ENCODE measurements around the gene TENM4.
A peak's percentile ranks its signal among the peaks of the same experiment; 100 is the strongest.

TENM4 gene

DNA sequence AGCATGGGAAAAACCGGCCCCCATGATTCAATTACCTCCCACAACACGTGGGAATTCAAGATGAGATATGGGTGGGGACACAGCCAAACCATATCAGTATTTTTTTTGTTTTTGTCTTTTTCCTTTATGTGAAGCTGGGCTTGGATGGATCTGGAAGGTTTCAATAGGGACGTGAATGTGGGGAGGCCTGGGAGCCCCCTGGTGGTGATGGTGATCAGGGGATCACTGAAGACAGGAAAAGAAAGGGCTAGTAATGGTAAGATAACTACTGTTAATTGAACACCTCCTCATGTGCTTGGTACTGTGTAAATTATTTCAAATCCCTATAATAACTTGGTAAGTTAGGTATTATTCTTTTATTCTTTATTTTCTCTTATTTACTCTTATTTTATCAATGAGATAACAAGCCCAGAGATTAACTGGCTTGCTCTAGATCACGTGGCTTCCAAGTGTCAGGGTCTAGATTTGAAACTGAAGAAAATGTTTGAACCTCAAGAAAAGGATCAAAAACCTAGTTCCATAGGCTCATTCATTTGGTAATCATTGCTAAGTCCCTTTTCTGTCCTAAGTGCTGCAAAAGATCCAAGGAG lies 364.2 kb downstream of the TENM4 start:
- DNase-seq, result no peak

DNA sequence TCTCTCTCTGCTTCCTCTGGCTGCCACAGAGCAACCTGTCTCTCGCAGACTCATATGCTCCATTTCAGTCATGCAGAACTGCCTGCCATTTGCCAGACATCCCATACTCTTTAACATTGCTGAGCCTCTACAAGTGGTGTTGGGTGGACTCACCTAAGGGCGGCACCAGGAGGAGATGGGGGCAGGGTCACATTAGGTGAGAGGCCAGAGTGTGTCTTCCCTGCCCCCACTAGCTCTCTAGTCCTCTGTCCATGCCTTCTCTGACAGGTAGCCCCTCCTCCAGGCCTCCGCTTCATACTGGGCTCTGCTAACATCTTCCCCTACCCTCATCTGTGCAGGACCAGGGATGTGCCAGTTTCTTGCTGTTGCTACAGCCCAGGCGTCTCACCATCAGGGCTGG lies 366.3 kb downstream of the TENM4 start:
- no peak for DNase-seq

DNA sequence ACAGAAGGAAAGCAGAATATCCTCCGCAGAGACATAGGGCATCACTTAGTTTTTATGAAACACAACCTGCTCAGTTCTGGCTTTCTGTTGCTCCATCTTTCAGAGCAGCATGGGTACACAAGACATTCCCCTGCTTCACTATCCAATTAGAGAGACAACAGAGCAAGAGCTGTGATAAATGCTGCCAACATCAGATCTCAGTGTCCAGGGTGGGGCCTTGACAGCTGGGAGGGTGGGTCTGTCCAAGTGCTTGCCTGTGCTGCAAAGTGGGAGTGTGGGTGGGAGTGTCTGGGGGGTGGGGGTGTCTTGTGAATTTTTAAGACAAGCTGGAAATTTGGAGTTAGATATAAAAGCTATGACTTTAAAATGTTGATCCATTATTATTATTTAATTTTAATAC lies 369.6 kb downstream of the TENM4 start:
- no peak for DNase-seq

DNA sequence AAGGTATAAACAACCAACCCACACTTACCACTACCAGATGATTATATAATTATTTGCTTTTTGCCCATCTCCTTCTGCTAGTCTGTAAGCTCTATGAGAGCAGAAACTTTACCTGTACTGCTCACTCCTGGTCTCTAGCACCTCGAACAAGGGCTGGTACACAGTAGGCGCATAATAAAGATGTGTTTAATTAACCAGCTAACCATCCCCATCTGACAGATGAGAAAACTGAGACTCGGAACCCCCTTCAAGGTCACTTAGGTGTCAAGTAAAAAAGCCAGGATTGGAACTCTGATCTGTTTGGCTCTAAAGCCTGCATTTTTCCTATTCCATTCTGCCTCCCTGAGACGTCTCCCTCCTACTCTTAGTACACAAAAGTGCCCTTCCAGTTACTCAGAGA lies 370.3 kb downstream of the TENM4 start:
- no peak for DNase-seq

DNA sequence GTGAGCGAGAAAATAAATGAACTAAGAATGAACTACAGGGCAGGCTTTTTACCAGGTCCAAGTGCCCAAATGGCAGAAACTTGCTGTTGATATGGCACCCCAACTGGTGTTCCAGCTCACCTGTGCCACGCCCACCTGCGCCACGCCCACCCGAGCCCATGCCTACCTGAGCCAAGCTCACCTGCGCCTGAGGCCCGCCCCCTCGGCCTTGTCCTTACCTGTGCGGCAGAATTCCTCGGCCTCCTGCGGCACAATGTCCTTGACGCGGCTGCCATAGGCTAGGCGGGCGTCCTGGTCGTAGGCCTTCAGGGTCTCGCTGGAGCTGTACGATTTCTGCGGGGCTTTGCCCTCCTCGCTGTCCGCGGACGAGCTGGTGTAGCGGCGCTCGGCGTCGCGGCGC lies 371.3 kb downstream of the TENM4 start:
- no peak for DNase-seq

DNA sequence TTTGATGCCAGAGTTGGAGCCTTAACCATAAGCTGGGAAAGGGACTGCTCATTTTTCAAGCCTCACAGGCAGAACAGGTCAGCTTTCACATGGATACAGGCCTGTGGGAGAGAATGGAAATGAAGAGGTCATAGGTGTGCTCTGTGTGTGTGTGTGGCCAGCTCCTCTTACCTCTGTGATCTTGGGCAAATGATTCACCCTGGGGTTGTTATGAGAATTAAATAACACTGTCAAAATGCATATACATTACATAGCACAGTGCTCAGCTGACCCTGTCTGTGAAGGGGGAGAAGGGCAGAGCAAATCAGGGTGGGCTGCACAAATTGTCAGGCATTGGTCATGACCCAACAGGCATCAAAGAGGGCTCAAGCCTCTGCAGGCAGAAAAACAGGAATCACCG lies 372.5 kb downstream of the TENM4 start:
- no peak for DNase-seq

DNA sequence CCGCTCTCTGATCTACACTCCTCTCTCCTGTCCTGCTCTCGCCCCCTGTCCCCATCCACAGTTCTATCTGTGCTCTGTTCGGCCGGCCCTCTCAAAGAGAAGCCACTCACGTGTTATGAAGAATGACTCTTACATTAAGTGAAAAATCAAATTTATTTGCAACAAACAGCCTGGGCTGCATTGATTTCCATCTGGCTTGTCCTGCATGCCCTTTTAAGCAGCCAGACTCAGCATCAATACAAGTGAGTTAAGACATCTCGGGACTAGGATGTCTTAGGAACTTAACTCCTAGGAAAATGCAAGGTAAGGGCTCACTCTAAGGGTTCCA lies 373.5 kb downstream of the TENM4 start:
- DNase-seq, result no peak

DNA sequence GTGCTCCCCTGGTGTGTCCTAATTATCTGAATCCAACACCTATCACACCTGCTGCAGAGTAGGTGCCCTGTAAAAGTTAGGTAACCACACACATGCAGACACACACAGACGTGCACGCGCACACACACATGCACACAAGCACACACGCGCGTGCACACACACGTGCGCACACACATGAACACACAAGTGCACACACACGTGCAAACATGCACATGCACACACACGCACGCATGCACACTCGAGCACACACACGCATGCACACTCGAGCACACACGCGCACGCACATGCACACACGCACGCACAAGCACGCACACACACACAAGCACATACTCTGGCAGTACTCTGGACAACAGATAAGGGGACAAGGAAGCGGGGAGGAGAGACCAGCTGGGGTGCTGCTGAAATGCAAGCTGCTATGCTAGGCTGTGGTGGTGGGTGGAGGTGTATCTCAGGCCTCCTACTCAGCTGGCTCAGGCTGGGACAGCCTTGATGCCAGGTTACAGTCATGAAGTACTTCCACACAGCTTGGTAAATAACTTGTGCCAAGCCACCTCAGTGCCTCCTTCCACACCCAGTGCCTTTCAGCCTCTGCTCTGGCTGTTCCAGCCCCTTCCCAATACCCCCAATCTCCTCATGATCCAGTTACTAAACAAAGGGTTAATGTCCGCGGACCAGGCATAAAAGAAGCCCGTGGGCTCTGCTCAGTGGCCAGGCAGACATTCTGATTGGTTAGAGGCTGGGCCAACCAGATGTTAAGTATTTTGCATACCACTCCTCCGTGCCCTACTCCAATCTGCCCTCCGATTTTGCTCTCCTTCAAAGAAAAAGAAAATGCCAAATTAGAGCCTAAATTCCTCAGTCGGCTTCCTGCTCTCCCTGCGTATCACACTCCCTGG lies 374.1 kb downstream of the TENM4 start:
- no peak for DNase-seq

DNA sequence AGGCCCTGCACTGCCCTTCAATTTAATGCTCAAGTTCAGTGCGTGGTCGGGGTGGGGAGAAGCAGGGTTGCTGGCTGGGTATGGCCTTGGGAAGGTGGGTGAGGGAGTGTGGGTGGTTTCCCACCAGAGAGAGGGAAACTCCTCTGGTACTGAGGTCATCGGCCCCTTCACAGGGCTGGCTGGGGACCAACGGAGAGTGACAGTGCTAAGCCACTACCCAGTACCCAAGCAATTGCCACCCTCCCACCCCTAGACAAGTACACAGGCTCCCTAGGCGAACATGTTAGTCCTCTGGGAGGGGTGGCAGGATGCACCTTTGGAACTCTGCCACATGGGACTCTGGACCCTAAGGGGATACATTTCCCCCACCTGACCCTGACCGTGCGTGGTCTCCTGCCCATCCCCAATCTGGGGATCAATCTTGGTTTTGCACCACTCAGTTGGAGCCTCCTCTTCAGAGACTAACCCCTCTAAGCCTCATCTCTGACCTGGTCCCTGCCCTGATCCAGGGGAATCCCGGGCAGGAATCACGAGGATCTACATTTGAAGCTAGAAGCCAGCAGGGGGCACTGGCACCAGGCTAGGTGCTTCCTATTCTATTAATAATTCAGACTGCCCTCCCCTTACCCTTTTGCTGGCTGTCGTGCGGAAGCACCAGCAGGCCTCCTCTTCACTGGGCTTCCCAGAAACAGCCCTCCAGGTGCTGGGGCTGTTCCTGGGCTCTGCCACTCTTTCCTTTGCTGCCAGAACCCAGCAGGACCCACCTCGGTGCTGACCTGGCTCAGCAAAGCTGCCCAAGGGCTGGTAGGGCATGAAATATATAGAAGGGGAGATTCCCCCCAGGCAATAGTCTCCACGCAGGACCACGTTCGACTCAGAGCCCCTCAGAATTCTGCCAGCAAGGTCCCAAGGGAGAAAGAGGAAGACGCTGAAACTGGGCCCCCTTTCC lies 377.7 kb downstream of the TENM4 start:
- DNase-seq, result no peak

DNA sequence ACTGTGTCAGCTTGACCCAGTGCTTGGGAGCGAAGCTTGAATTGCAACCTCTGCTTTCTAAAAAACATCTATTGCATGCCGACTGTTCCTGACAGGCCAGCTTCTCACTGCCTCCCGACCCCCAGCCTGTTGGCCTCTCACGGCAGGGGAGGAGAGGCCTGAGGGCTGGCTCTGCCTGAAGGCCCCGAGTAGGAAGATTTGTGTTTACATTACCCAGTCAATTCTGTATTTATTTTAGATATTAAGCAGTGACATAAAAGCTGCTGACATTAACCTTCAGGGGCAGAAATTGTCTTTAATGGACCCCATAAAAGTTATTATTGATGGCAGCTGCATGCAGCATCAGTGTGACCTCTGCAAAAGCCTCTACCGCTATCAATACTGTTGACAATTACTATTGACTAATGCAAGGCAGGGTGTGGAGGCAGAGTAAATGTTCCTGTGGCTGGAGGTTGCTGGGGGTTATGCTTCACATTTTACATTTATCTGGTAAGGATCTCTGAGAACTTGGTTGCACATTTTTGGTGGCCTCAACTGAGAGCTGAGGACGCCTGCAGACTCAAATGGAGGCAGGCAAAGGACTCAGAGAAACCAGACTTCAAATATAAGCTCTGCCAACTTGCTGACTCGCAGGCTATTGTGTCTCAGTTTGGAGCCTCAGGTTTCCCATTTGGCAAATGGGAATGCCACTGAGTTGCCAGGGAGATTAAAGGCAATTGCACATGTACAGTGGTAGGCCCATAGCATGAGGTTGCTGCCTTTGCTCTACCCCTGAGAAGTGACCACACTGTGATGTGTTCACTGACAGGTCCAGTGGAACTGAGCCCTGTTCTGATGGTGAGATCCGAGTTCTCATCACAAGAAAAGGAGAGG lies 380.5 kb downstream of the TENM4 start:
- DNase-seq, result peak; percentile 49

DNA sequence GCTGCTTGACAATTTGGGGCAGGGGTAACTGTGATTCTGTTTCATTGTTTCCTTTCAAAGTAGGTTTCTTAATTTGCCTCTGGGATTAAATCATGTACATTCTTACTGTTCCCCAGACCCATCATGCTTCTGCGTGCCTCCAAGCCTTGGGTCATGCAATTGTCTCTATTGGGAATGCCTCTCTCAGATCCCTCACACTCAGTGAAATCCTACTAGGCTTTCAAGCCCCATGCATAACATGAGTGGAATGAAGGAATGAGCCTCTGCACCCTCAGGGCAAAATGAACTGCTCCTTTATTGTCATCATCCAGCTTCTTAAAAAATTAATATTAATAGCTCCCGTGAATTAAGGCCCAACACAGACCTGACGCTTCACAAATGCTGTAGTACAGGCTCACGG lies 381.7 kb downstream of the TENM4 start:
- no peak for DNase-seq

DNA sequence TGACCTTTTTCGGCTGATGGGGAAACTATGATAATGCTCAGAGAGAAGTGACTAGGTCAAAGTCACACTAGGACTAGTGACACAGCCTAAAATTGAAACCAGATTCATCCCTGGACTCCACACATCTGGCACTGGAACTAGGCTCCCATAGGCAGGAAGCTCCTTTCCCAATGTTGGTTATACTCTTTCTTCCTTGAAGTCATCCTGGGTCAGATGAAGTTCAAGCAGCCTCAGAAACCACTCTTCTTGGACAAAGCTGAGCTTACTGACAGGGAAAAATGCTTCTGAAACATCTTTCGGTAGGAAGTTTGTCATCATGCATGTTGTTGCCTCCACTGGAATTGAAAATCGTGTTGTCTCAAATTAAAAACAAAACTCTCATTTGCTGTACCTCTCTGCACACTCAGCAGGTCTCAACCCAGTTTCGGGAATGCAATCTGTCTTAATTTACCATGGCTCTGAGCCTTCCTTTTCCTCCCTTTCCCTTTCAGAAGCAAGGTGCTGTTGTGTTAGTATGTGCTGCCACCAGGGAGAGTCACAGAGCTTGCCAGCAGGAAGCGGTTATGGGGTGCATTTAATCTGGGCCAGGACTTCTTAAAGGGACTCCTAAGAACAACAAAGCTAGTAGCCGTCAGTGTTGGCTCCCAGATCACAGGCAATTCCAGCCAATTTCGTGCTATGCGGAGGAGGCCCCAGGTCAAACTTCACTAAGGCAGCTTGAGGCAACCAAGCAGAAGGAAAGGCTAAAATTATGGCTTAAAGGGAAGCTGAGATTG lies 384.8 kb downstream of the TENM4 start:
- no peak for DNase-seq

DNA sequence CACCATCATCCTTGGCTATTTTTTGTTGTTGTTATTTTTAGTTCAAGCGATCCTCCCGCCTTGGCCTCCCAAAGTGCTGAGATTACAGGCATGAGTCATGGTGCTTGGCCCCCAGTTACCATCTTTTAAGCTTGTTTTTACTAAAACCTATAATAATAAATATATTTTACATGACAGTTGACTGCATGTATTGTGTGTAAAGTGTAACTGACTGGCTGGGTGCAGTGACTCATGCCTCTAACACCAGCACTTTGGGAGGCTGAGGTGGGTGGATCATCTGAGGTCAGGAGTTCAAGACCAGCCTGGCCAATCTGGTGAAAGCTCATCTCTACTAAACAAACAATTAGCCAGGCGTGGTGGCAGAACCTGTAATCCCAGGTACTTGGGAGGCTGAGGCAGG lies 386.2 kb downstream of the TENM4 start:
- DNase-seq, result no peak

DNA sequence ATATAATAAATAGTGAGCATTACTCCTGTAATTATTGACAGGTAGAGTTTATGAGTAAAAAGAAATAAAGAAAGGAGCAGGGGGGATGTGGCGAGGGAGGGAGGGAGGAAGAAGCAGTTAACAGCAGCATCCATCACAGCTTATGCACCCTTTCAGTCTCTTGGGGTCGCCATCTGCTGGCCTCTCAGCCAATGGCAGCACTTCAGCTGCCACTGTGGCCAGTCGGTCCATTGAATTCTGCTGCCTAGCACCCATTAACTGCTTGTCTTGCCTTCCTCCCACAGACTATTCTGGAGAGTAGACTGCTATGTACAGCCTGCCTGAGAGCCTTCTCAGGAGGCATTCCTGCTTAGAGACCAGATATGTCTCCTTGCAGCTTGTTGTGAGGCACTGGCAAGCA lies 388.3 kb downstream of the TENM4 start:
- no peak for DNase-seq

DNA sequence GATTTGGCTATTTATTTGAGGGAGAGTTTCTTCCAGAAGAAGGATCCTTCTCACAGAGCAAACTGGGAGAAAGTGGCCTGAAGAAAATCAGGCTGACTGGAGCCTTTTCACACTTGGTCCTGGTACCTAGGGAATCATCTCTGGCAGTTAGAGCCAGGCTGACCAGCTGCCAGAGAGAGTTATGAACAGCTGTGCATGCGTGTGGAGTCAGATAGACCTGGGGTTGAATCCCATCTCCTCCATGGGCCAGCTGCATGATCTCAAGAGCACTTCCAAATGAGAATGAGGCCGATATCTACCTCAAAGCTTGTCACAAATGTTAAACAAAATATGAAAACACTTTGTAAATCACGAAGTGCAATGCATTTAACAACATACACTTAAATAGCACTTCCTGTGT lies 390.0 kb downstream of the TENM4 start:
- no peak for DNase-seq

DNA sequence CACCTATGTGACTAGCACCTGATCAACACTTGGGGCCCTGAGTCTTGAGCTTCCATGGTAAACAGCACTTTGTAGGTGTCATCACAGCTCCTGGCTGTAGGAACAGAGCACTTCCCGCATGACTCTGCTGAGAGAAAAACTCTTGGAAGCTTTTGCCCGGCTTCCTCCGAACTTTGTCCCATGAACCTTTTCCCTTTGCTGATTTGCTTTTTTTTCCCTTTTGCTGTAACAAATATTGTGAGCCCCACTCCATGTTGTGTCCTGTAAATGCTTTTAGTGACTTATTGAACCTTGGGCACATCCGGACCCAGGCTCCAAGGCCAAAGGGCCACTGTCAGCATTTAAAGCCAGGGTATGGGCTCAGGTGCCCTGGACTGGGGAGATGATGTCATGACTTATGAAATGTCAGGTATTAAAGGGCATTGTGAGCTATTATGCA lies 391.1 kb downstream of the TENM4 start:
- DNase-seq, result no peak

DNA sequence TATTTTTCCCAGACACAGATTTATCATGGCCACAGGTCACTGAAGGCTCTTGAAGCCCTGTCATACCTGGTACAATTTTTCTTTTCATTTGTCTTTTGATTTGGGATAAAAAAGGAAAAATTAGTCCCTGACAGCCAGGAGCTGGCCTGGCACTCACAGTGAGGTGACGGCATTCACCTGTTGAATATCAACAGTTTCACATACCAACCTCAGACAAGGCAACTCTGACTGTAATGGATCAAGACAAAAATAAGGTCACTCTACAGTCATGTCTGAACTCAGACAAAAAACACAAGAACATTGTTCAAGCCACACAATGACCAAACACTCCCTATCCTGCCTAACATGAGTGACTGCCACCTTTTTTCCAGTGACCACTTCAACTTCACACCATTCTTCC lies 392.9 kb downstream of the TENM4 start:
- no peak for DNase-seq

DNA sequence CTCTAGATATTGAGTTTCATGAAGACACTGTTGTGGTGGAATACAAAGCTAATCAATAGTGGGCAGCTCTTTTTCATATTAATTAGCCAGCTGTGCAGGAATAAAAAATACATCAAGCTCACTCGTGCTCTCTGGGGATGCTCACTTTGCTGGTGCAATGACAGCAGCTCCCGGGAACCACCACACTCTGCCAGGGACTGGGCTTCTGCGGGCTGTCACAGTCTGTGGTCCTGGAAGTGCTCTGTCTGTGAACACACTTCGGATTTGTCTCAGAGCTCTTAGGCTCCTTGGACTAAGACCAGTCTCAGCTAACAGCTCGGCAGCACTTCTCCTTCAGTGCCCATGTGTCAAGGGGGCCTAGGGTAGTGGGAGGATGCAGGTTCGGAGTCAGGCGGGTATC lies 393.5 kb downstream of the TENM4 start:
- no peak for DNase-seq

DNA sequence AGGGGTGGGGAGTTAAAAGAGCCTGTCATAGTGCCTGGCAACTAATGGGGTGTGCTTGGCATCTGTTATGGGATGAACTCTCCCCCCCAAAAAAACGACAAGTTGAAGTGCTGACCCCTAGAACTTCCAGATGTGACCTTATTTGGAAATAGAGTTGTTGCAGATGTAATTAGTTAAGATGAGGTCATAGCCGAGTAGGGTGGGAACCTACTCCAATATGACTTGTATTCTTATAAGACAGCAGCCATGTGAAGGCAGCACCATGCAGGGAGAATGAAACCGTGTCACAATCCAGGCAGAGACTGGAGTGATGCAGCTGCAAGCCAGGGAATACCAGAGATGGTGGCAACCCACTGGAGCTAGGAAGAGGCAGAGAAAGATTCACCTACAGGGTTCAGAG lies 394.5 kb downstream of the TENM4 start:
- DNase-seq, result no peak

DNA sequence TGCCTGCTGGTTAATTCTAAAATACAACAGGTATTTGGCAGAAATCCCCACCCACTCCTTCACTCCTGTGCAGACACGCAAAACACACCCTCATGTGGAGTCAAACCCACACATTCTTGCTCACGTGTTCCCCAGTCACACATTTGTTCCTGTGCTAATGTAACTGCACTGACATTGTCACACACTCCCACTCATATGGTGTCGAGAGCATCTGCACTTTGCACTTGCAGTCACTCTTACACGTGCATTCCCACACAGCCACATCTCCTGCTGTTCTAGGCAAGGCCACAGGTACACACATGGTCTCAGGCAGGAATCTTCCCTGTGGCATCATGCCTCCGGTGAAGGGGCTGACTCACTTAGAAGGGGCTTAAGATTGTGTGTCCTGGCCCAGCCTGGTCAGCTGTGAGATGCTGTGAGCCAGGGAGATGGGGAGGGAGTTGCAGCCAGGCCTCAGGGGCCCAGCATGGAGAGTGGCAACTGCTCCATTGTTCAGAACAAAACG lies 395.0 kb downstream of the TENM4 start:
- DNase-seq, result no peak

DNA sequence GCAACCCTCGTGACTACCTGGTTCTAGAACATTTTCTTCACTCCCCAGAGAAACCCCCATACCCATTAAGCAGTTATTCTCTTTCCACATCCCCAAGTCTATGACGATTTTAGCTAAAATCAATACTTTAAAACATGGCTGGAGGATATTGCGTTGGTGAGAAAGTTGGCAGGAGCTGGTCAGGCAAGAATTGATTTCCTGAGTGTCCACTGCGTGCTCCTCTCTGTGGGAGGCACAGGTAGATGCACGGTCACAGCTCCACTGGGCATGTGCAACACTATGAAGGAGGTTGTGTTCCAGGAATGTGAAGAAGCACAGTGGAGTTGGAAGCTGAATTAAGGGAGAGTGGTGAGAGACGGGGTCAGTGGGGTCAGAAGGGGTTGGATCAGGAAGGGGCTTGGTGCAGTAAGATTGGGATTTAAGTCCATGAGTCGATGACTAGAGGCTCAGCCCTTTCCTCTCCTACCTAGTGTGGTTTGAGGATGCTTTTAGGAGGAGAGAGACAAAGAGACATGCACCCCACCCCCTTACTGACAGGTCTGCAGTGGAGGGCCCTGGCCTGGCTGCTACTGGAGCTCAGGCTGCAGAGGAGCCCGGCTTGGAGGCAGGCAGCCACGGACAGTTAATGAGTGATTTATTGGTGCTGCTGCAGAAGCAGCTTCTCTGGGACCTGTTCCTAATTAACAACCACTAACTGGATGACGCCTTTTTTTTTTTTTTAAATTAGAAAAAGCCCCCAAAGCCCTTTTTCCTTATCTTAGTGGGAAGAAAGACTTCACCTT lies 395.6 kb downstream of the TENM4 start:
- DNase-seq, result no peak
